IPS-15b (cell line): ENCODE results near the gene RAB37.

Experiments used
- H3K27me3 ChIP-seq: one replicate; pipeline ENCODE4 v1.6.1; 2013; ENCODE audit warnings: low read length; ENCODE audit not compliant: control insufficient read depth, insufficient read depth
- H3K36me3 ChIP-seq: one replicate; pipeline ENCODE4 v1.6.1; 2013; ENCODE audit warnings: low read length; ENCODE audit not compliant: control insufficient read depth, insufficient read depth
- H3K4me1 ChIP-seq: one replicate; pipeline ENCODE4 v1.6.1; 2013; ENCODE audit warnings: mild to moderate bottlenecking, low read length; ENCODE audit not compliant: control insufficient read depth, insufficient read depth
- H3K4me3 ChIP-seq: one replicate; pipeline ENCODE4 v1.5.1; 2013; ENCODE audit warnings: low read depth, low read length
- H3K9ac ChIP-seq: one replicate; pipeline ENCODE4 v1.6.1; 2013; ENCODE audit warnings: low read depth, mild to moderate bottlenecking, low read length
- H3K9me3 ChIP-seq: one replicate; pipeline ENCODE4 v1.6.1; 2013; ENCODE audit warnings: mild to moderate bottlenecking, low read length; ENCODE audit not compliant: control insufficient read depth, insufficient read depth

Gene RAB37, protein sequence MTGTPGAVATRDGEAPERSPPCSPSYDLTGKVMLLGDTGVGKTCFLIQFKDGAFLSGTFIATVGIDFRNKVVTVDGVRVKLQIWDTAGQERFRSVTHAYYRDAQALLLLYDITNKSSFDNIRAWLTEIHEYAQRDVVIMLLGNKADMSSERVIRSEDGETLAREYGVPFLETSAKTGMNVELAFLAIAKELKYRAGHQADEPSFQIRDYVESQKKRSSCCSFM

DNA sequence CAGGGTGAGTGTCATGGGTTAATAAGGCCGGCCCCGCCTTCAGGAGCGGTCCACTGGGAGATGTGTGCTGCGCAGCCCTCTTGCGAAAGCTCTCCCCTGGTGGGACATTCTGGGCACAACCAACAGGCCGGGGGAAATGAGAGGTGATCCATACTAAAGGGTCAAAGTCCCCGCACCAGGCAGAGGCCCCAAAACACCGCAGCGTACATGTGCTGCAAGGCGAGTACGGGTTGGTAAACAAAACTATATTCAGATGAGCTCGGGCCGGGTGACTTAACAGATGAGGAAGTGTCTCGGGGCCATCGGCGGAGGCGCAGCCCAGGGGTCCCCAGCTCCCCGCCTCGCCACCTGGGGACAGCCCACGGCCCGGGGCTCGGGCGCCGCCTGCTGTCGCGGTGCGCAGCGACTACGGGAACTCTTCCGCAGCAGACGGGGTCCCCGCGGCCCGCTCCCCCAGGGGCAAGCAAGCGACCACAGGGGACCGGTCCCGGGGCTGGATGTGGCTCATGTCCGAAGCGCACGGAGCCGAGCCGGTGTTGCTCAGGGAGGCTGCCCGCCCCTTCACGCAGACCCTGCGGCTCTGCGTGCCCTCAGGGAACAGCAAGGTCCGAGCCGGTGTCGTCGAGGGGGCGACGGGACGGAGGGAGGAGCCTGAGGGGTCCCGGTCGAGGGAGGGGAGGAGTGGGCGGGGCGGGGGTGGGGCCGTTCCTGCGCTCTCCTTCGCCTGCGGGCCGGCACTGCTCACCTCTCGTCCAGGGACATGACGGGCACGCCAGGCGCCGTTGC, at the start of gene RAB37:
TSS of gene RAB37 (plus strand) at position 744 of the 786 bp plus-strand sequence. CDS start at position 761, 17 bp downstream.
- peaks cover 7% of the 10 kb centered on the region for H3K27me3 ChIP-seq
- no peak within 1 kb of the TSS for H3K9ac ChIP-seq
- no peaks in the 10 kb centered on the region for H3K36me3 ChIP-seq
- H3K4me3 ChIP-seq, result peak within 1 kb of the TSS; percentile 75
- no peaks in the 10 kb centered on the region for H3K9me3 ChIP-seq
- H3K4me1 ChIP-seq, result peaks cover 6% of the 10 kb centered on the region

DNA sequence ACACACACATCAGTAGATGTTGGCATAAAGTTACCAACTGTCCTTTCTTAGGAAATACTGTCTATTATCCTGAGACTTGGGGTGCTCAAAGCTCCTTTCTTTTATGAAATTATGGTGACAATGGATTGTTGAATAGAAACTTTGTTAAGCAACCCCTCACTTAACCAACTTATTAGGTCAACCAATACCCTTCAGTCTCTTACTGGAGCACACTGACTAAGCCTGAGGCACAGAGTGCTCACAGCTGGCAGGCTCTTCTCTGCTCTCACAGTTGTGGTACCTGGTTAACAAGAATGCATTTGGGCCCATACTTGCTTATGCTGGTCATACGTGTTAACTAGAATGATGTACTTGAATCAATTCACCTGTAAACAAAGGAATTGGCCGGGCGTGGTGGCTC, 49.2 kb upstream of the RAB37 start:
- no peak overlapping the region for H3K9ac ChIP-seq
- H3K9me3 ChIP-seq, result no peaks in the 10 kb centered on the region
- H3K4me3 ChIP-seq, result no peak overlapping the region
- no peaks in the 10 kb centered on the region for H3K27me3 ChIP-seq
- H3K4me1 ChIP-seq, result no peaks in the 10 kb centered on the region
- no peaks in the 10 kb centered on the region for H3K36me3 ChIP-seq

DNA sequence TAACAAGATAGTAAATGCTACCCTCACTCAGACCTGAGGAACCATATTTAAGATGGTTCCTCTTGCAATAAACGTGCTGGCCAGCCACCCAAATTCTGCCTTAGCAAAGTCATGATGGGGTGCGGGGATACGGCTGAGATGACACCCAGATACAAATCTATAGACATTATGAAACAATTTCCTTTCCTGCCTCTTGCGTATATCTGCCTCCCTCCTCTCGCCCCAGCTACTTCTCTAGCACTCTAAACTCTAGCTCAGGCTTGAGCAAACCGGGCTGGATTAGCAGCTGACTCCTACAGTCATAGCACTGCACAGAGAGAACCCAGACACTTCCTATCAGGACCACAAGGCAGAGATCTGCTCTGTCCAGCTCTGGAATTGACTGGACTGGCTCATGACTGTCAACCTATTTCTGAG, 46.6 kb upstream of the RAB37 start:
- Histone ChIP-seq H3K36me3 (no peaks in the 10 kb centered on the region), H3K27me3 (no peaks in the 10 kb centered on the region), H3K4me1 (no peaks in the 10 kb centered on the region), H3K4me3 (no peak overlapping the region), H3K9ac (no peak overlapping the region), H3K9me3 (no peaks in the 10 kb centered on the region)

DNA sequence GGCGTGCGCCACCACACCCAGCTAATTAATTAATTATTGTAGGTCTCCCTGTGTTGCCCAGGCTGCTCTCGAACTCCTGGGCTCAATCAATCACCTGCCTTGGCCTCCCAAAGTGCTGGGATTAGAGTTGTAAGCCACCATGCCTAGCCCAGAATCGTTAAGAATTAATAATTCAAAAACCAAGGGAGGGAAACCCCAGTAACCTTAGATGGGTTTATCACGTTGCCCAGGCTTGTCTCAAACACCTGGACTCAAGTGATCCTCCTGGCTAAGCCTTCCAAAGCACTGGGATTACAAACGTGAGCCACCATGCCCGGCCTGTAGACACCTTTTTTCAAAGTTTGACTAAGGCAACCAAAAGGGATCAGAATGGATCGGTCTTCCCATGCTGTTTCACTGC, 45.9 kb upstream of the RAB37 start:
- no peaks in the 10 kb centered on the region for H3K9me3 ChIP-seq
- H3K4me3 ChIP-seq, result no peak overlapping the region
- no peak overlapping the region for H3K9ac ChIP-seq
- H3K36me3 ChIP-seq, result no peaks in the 10 kb centered on the region
- no peaks in the 10 kb centered on the region for H3K4me1 ChIP-seq
- H3K27me3 ChIP-seq, result no peaks in the 10 kb centered on the region

DNA sequence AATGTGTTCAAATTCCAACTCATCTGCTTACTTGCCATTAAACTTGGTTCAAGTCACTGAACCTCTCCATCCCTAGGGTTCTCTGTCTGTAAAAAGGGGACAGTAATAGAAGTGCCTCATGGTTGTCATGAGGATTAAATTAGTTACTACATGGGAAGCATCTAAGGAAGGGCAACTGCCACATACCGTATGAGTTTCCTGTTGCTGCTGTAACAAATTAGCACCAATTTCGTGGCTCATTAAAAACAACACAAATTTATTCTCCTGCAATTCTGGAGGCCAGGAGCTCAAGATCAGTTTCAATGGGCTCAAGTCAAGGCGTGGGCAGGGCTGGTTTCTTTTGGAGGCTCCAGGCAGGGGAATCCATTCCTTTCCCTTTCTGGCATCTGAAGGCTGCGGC, 43.0 kb upstream of the RAB37 start:
- no peaks in the 10 kb centered on the region for H3K4me1 ChIP-seq
- H3K27me3 ChIP-seq, result no peaks in the 10 kb centered on the region
- H3K4me3 ChIP-seq, result no peak overlapping the region

DNA sequence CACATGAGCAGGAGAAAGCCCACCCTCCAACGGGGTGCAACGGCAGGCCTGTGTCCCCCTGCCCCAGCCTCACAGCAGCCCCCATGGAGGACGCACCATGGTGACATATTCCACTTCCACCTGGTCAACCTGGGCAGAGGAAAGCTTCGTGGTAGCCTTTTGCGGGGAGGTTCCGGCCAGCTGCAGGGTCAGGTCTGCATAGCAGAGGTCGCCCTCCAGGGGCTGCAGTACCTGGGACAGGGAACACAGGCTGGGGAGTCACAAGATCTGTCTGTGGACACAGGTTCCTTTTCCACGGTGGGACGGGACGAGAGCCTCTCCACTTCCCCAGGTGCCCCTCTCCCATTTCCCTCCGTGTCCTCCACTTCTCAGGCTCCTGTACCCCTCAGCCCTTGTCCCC, 41.4 kb upstream of the RAB37 start:
- Histone ChIP-seq H3K9ac (no peak overlapping the region), H3K36me3 (no peaks in the 10 kb centered on the region), H3K4me3 (no peak overlapping the region), H3K9me3 (no peaks in the 10 kb centered on the region), H3K4me1 (no peaks in the 10 kb centered on the region), H3K27me3 (no peaks in the 10 kb centered on the region)

More for the DNA sequence above, 43.0 kb upstream of the RAB37 start:
- no peaks in the 10 kb centered on the region for H3K36me3 ChIP-seq
- H3K9me3 ChIP-seq, result no peaks in the 10 kb centered on the region
- H3K9ac ChIP-seq, result no peak overlapping the region

DNA sequence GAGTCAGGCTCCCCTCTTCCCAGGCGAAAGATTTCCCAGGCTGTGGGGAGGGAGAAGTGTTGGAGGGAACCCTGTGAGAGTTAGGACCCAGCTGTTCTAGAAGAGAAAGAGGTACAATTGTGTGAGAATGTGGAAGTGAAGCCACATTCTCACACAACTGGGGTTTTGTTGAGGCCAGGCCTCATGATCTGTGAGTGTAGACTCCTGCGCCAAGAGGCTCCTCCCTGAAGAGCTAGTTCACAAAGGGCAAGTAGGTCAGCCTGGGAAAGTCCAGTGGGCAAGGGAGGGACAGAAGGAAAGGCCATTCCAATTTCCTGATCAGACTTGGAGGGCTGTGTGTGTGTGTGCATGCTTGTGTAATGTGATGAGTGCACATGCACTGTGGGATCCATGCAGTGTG, 39.5 kb upstream of the RAB37 start:
- no peaks in the 10 kb centered on the region for H3K9me3 ChIP-seq
- no peak overlapping the region for H3K9ac ChIP-seq
- no peak overlapping the region for H3K4me3 ChIP-seq
- H3K27me3 ChIP-seq, result no peaks in the 10 kb centered on the region
- H3K4me1 ChIP-seq, result no peaks in the 10 kb centered on the region
- H3K36me3 ChIP-seq, result no peaks in the 10 kb centered on the region

DNA sequence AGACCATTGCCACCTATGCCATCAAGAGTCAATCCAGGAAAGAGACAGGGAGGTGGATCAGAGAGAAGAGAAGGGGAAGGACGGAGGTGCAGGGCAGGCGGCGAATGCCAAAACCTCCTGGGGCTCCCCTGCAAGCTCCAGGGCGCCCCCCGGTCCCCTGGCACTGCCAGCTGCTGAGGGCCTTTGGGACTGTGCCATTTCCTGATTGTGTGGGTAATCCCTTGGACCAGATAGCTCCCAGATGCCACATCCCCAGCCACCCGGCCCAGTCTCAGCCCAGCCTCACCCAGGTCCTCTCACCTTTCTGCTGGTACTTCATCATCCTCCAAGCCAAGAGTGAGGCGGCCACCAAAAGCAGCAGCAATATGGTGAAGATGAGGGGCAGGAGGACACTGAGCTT, 39.0 kb upstream of the RAB37 start:
- Histone ChIP-seq H3K9ac (no peak overlapping the region), H3K27me3 (no peaks in the 10 kb centered on the region), H3K36me3 (no peaks in the 10 kb centered on the region), H3K9me3 (no peaks in the 10 kb centered on the region), H3K4me3 (no peak overlapping the region), H3K4me1 (no peaks in the 10 kb centered on the region)

DNA sequence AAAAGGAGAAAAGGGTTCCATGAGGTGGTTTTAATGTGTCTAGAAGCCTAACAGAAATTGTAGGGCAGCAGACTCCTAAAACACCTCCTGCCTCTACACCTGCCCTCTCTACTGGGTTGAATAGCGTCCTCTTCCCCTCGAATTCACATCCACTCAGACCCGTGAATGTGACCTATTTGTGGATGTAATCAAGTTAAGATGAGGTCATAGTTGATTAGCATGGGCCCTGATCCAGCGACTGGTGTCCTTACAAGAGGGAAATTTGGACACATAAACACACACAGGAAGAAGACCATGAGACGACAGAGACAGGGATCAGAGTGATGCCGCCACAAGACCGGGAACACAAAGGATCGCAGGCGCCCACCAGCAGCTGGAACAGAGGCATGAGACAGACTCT, 37.8 kb upstream of the RAB37 start:
- Histone ChIP-seq H3K4me1 (no peaks in the 10 kb centered on the region), H3K4me3 (no peak overlapping the region), H3K9me3 (no peaks in the 10 kb centered on the region), H3K36me3 (no peaks in the 10 kb centered on the region), H3K9ac (no peak overlapping the region), H3K27me3 (no peaks in the 10 kb centered on the region)

DNA sequence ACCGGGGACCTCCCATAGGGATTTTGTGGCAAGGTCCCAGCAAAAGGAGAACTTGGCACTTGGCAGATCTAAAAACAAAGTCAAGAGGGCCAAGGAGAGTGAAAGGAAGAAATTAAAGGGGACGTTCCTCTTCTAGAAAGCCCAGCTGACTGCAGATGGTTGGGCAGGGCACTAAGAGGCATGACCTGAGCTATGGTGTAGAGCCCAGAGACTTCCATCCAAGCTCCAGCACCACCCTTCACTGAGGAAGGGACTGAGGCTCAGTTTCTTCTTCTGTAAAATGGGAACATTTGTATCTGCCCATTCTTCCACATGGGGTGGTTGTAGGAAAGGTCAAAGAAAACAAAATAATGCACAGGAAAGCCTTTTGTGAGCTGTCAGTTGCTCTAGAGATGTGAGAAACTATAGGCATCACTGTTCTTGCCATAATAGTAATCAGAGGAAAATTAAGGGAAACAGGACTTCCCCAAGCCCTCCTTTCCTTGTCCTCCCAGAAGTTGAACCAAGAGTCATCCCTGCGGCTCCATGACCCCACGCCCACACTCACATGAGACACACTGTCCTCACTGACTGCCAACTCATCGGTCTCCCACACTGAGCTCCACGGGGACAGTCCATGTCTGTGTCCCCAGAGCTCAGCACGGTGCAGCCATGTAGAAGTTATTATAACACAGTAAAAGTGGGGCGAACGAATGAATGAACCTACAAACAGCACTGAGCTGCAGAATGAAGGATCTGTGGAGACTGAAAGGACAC, 34.8 kb upstream of the RAB37 start:
- no peak overlapping the region for H3K4me3 ChIP-seq
- H3K27me3 ChIP-seq, result no peaks in the 10 kb centered on the region
- H3K9me3 ChIP-seq, result no peaks in the 10 kb centered on the region
- no peaks in the 10 kb centered on the region for H3K4me1 ChIP-seq
- no peaks in the 10 kb centered on the region for H3K36me3 ChIP-seq
- no peak overlapping the region for H3K9ac ChIP-seq

DNA sequence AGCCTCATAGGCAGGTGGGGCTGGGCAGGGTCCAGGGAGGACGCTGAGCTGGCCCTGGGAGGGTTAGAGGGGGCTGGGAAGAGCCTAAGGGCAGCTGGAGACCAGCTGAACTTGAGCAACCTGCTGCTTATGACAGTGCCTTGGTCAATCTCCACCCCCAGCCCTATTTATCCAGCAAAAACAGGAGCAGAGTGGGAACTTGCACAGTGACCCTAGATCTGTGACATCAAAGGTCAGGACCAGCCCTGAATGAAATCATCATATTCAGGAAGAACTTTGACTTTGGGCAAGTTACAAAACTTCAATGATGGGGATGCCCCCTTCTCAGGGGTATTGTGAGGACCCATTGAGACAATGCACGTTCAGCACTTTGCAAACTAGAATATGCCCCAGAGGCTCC, 33.7 kb upstream of the RAB37 start:
- Histone ChIP-seq H3K27me3 (no peaks in the 10 kb centered on the region), H3K36me3 (no peaks in the 10 kb centered on the region), H3K4me1 (no peaks in the 10 kb centered on the region), H3K4me3 (no peak overlapping the region), H3K9ac (no peak overlapping the region), H3K9me3 (no peaks in the 10 kb centered on the region)

DNA sequence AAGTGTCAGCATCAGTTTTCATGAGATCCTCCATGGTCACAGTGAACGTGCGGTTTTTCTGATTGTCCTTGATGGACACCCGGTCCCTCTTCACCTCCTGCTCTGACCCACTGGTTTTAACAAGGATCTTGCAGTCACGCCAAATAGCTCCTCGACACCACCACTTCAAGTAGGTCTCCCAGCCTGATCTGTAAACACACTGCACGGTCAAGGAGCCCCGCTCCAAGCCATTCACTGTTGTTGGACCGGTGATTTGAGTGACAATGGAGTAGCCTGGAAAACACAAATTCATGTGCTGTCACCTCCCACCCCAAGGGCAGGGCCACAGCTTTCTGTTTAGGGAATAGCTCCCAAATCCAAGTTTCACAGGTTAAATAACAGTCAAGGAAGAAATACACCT, 32.5 kb upstream of the RAB37 start:
- H3K9ac ChIP-seq, result no peak overlapping the region
- no peaks in the 10 kb centered on the region for H3K4me1 ChIP-seq
- H3K4me3 ChIP-seq, result no peak overlapping the region
- H3K36me3 ChIP-seq, result no peaks in the 10 kb centered on the region
- no peaks in the 10 kb centered on the region for H3K27me3 ChIP-seq
- no peaks in the 10 kb centered on the region for H3K9me3 ChIP-seq
